Activated B cell treated with CpG ODN at 0.5 μM for 24 hours (primary cell): ENCODE data around the gene ZNF598. TPM values are rescaled to one million over a fixed set of nuclear protein-coding genes. Genes with fewer than 3 reads are reported as not detected.

Experiments
- ATAC-seq: fragments of 200-7000 bp; cut with Tn5 transposase; one replicate; pipeline ENCODE4 v1.10.0; 2021; ENCODE audit warnings: low read depth, mild to moderate bottlenecking, moderate library complexity
- CTCF ChIA-PET: fragments of 350-600 bp; sonication (Branson Sonifier 250); formaldehyde crosslinking; loops from one replicate; lab custom pipeline; 2021; ENCODE audit warnings: antibody characterized with exemption; lab: Charles Lee
- POLR2A ChIA-PET: fragments of 350-600 bp; sonication (Branson Sonifier 250); formaldehyde crosslinking; loops from one replicate; lab custom pipeline; 2021; ENCODE audit warnings: antibody characterized with exemption; lab: Charles Lee
- DNase-seq: peaks from one replicate; pipeline ENCODE4 v3.0.0; 2022
- H3K27ac Mint-ChIP-seq: one replicate; pipeline ENCODE4 v1.8.0; 2020; ENCODE audit warnings: mixed read lengths
- H3K27me3 Mint-ChIP-seq: one replicate; pipeline ENCODE4 v1.8.0; 2021; ENCODE audit warnings: mixed read lengths
- H3K36me3 Mint-ChIP-seq: one replicate; pipeline ENCODE4 v1.8.0; 2021; ENCODE audit warnings: low read depth, mixed read lengths
- H3K4me1 Mint-ChIP-seq: one replicate; pipeline ENCODE4 v1.8.0; 2021; ENCODE audit warnings: mixed read lengths
- H3K4me3 Mint-ChIP-seq: one replicate; pipeline ENCODE4 v1.8.0; 2020; ENCODE audit warnings: mild to moderate bottlenecking, mixed read lengths
- H3K9me3 Mint-ChIP-seq: one replicate; pipeline ENCODE4 v1.8.0; 2020; ENCODE audit warnings: mixed read lengths
- CTCF ChIP-seq: fragments of 200-600 bp; IDR thresholded peaks from one replicate; pipeline ENCODE4 v1.8.0; 2022; ENCODE audit warnings: antibody characterized with exemption, mild to moderate bottlenecking
- intact Hi-C: fragments of 100-400 bp; cut with micrococcal nuclease; formaldehyde crosslinking; loops from one replicate; pipeline ENCODE4 v1.15.1; 2024
- total RNA-seq: library from RNA; stranded (reverse); gene quantifications from 2 replicates; pipeline ENCODE4 v1.2.3, GENCODE V29; 2022

Gene ZNF598
- total RNA-seq, 1 donor from 2014 or later, result 59.3 TPM

GRCh38 chr16:2029350-2029749 is 19.7 kb upstream of the ZNF598 start:
- ChIA-PET CTCF (no interaction called here), POLR2A (no interaction called here)
- Mint-ChIP-seq H3K27me3 (peaks cover 8% of the 10 kb centered on the region), H3K4me3 (no peak overlapping the region), H3K9me3 (no peaks in the 10 kb centered on the region), H3K27ac (no peak overlapping the region), H3K36me3 (no peaks in the 10 kb centered on the region), H3K4me1 (peaks cover 10% of the 10 kb centered on the region)
- no peak for TF ChIP-seq CTCF
- intact Hi-C loops, result no loop called here
- DNase-seq, result no peak
- ATAC-seq, result no peak

DNA sequence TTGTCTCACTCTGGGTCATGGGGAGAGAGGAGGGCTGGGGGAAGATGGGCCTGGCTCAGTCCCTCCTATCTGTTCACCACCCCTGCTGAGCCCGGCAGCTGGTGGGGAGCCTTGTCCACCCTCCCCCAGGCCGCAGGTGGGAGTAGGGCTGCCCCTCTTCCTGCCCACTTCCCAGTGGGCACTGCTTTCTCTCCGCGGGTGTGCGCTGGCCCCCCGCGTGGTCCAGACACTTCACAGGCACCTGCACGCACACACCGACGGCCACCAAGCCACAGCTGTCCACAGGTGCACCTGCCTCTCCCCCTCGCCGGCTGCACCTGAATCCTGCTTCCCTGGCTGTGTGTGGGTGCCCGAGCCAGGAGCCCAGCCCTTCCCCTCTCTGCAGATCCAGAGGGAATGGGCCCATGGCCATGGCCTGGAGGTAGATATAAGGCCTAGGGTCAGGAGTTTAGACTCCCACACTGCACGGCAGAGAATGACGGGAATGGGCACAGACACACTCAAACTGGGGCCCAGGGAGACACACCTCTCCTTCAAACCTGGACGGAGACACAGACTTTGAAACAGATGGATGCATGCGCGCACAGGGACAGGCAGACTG is 19.1 kb upstream of the ZNF598 start:
- H3K27me3 Mint-ChIP-seq, result peaks cover 8% of the 10 kb centered on the region
- H3K36me3 Mint-ChIP-seq, result no peaks in the 10 kb centered on the region
- no peaks in the 10 kb centered on the region for H3K9me3 Mint-ChIP-seq
- H3K4me1 Mint-ChIP-seq, result peaks cover 10% of the 10 kb centered on the region
- ATAC-seq (no peak), DNase-seq (no peak)
- no peak overlapping the region for H3K27ac Mint-ChIP-seq
- intact Hi-C loops, result no loop called here
- H3K4me3 Mint-ChIP-seq, result no peak overlapping the region
- ChIA-PET POLR2A (interaction anchor here (0.6 kb wide), 1 partner anchor 628 kb away, joined by 9 read pairs; no protein-coding TSS in a partner anchor), CTCF (interaction anchor here (1.8 kb wide), 1 partner anchor 112 kb away, joined by 7 read pairs; no protein-coding TSS in a partner anchor)
- TF ChIP-seq CTCF, result no peak

DNA sequence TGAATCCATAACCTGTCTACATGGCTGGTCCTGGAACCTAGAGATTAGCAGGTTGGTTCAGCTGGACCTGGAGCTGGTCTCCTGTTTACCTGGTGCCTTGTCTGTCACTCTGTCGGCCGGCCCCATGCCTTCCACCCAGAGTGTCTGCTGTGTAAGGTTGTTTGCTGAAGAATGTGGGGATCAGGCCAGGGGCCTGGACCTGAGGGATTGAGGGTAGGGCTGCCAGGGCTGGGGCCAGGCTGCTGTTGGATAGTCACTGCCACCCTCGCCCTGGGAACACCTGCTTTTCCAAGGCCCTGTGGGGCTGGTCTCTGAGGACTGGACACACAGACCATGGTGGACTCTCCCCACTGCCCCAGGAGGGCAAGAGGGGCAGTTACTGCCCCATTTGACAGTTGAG is 18.5 kb upstream of the ZNF598 start:
- intact Hi-C loops, result no loop called here
- no peak for DNase-seq
- ChIA-PET POLR2A (interaction anchor here (0.6 to 1.6 kb wide), 2 partner anchors 127 to 628 kb away, joined by 9 to 12 read pairs; partner anchors contain the start of gene TRAF7), CTCF (interaction anchor here (1.8 kb wide), 1 partner anchor 112 kb away, joined by 7 read pairs; no protein-coding TSS in a partner anchor)
- no peaks in the 10 kb centered on the region for H3K9me3 Mint-ChIP-seq
- H3K4me1 Mint-ChIP-seq, result peaks cover 12% of the 10 kb centered on the region
- no peak for ATAC-seq
- peak overlapping the region; percentile 69 for H3K4me3 Mint-ChIP-seq
- no peak for TF ChIP-seq CTCF
- peaks cover 8% of the 10 kb centered on the region for H3K27me3 Mint-ChIP-seq
- no peaks in the 10 kb centered on the region for H3K36me3 Mint-ChIP-seq
- no peak overlapping the region for H3K27ac Mint-ChIP-seq

- intact Hi-C loops, result no loop called here
- Mint-ChIP-seq H3K9me3 (no peaks in the 10 kb centered on the region), H3K27me3 (peaks cover 13% of the 10 kb centered on the region), H3K4me3 (peak overlapping the region; percentile 69), H3K27ac (no peak overlapping the region), H3K36me3 (no peaks in the 10 kb centered on the region), H3K4me1 (peaks cover 20% of the 10 kb centered on the region)
- POLR2A ChIA-PET, result interaction anchor here (0.6 to 1.6 kb wide), 4 partner anchors 20 to 128 kb away, joined by 3 to 12 read pairs (median 4); partner anchors contain the start of genes NTHL1, RPS2, TRAF7 and TSC2
- CTCF ChIA-PET, result interaction anchor here (0.6 to 1.8 kb wide), 2 partner anchors 84 to 113 kb away, joined by 4 to 7 read pairs; no protein-coding TSS in a partner anchor
- DNase-seq (no peak), ATAC-seq (no peak)
- no peak for TF ChIP-seq CTCF
These were observed 17.7 kb upstream of the ZNF598 start for GRCh38 chr16:2027024-2028010.
